GM19025 (cell line): ENCODE measurements around the gene MTMR12.
A peak's percentile ranks its signal among the peaks of the same experiment; 100 is the strongest.
"Not testable (repeated sequence)": the region's sequence is repeated elsewhere in the genome, so short reads cannot be mapped to it uniquely, and the experiment has no call there.

Source experiments
- ATAC-seq: cut with Tn5 transposase; IDR thresholded peaks from one replicate; pipeline ENCODE4 v1.9.1; 2021; ENCODE audit warnings: mild to moderate bottlenecking, low read depth, moderate library complexity; ENCODE audit not compliant: unreplicated experiment

MTMR12 gene

DNA sequence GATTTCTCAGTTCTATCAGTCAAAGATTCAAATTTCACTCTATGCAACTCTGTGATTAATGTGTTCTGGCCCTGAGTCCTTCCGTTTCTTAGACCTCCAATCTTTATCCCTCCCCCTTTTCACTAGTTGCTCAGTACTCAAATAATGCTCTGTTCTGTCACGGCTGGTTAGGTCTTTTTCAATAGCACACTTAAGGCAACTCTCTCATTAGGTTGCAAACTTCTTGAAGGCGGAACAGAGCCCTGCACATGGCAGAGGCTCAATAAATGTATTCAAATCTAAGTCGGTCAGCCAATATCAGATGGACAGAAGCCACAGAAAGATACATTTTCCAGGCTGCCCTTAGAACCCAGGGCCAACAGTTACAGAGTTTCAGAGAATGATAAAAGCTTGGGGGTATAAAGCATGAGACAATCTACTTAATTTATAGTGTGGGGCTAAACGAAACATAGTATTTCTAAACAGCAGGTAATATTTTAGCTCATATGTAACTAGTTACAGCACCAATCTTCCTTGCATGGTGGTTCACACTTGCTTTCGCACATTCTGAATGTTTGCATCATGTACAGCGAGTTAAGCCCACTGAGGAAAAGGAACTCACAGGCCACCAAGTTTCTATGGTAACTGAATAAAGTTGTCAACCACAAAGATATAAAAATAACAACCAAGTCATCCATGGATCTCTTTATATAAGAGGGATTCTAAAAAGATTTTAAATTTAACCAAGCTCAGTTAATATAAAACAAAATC lies 71.5 kb downstream of the MTMR12 start:
- ATAC-seq = no peak

DNA sequence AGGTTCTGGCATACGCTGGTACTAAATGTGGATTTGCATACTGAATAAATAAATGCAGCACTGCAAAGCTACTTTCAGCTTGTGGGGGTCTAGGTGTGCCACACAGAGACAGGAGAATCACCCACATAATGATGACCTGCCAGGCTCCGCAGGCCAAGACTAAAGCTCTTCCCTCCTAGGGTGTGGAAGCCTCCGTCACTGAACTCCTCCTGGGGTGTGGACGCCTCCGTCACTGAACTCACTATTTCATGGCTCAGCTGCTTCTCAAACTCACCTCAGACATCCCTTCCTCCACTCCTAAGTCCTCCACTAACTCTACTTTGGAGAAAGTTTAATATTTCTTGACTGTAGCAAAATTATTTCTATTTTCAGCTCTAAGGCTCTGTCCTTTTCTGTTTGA lies 73.4 kb downstream of the MTMR12 start:
- no peak for ATAC-seq

DNA sequence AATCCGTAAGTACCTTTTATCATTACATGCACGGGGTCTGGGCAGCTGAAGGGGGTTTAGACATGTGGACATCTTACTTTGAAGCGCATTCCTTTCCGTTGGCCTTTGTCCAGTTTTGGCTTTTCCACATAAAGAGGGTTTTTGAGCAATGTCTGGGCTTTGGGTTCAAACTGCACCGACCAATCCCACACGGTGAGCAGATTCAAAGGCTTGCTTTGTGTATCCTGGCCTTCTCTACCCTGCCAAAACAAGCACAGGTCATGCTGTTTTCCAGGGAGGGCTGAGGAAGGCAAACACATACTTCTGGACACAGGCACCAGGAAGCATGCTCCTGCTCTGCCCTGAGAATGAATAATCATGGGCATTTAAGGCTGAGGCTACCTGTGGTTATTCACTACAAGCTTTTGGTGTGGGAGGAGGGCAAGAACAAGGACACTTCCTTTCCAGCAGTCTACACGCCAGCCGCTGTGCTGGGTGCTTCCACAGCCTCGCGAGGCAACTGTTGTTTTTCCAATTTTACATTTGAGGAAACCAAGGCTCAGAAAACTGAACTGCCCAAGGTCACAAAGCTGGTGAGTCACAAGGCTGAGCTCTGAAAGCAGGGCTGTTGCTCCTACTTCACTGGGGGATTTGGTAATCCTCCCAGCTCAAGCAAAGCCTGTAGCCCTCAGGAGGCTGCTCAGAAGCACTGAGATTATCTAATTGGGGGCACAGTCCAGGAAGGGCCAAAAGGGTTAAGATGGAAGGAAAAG lies 78.9 kb downstream of the MTMR12 start:
- no peak for ATAC-seq

DNA sequence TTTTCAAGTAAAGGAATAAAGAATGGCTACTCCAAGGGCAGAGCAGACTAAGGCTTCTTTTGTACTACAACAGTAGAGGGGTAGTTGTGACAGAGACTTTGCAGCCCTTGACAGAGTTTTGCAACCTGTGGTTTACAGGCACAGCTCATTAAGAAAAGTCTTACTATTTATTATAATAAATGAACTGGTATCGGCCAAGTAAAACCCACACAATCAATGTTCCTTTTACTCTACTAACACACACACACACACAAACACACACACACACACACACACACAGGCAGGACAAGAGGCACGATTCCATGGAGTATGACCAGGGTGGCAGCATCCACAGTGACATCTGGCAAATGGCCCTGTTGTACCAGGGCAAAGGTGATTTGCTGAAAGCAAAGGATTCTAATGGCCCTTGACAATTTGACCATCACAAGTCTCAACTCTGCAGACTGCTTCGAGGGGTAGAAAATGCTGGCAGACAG lies 79.5 kb downstream of the MTMR12 start:
- ATAC-seq = no peak

DNA sequence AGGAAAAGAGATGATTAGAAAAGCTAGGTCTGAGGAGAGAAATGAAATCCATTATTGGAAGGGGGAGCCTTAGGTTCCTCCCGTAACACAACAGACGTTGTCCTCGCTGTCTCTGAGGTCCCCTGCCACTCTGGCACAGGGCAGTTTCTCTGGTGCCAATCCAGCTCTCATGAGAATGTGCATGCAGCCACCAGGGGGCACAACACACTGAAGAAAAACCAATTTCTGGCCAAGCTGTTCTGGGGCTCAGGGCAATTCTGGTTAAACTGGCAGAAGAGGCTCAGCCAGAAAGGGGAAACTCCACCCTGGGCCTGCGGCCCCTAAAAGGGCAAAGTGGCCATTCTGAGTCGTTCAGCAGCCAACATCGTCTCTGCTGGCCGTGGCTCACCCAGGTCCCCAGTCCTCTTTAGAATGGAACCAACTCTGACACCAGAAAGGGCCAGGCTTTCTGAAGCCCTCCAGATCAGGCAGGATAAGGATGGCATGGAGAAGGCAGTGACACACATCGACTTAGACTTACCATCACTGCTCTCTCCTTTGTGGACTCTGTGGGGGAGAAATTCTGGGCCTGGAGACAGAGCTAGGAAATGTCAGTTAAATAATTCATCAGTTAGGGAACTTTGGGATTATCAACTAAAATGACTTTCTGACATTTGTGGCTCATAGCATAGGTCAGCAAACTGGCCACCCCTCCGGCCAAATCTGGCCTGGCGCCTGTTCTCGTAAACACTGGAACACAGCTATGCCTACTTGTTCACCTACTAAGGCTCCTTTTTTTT lies 80.1 kb downstream of the MTMR12 start:
- ATAC-seq = peak; percentile 76

- no peak for ATAC-seq
Observed at GRCh38 chr5:32231929-32232328, 80.8 kb downstream of the MTMR12 start.

GRCh38 chr5:32231241-32231640 lies 81.5 kb downstream of the MTMR12 start:
- ATAC-seq = no peak

- no peak for ATAC-seq
Observed at GRCh38 chr5:32230356-32231099, 82.2 kb downstream of the MTMR12 start.

GRCh38 chr5:32229586-32229985 lies 83.2 kb downstream of the MTMR12 start:
- ATAC-seq = no peak

- ATAC-seq = no peak
Observed at GRCh38 chr5:32228816-32229215, 83.9 kb downstream of the MTMR12 start.

DNA sequence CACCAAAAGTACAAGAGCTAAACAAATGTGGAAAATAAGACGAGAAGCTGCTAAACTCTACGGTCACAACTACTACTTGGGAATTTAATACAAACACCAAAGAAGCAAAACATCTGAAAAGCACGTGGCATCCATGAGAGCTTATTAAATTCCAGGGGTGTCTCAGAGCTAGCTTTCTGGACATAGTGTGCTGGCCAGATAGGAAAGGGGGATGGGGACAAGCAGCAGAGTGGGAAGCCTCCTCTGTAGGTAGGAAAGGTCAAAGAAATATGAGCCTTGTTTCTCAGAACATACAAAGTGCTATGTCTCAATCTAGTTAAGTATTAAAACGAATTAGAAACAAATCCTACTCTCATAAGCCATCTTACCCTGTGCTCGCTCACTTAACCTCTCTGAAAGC lies 87.3 kb downstream of the MTMR12 start:
- no peak for ATAC-seq

GRCh38 chr5:32223972-32224609 lies 88.6 kb downstream of the MTMR12 start:
- ATAC-seq = no peak

DNA sequence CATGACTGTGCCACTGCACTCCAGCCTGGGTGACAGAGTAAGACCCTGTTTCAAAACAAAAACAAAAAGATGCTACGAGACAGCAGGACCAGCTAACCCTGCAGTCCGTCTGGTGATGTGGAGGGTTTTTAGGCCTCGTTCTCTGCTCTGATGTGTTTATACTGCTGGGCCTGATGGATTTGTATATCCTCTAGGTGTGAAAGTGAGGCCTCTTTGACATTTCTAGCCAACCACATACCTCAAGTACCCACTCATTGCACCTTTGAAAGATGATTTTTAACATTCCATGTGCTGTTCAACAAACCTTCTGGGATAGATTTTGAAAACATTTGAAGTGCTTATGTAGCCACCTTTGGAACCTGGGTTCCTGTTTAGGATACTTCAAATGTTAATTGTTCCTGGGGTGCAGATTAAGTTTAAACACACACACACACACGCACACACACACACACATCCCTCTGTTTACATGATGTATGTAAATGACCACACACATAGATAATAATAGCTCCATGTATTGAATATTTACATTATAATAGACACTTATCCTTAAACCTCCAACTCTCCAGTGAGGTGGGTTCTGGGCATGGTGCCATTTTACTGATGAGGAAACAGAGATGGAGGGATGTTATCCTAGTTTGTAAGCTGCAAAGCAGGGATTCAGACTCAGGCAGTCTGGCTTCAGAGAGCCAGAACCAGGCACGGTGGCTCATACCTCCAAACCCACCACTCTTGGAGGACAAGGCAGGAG lies 89.8 kb downstream of the MTMR12 start:
- no peak for ATAC-seq

GRCh38 chr5:32217886-32218396 lies 94.8 kb downstream of the MTMR12 start:
- ATAC-seq = no peak

DNA sequence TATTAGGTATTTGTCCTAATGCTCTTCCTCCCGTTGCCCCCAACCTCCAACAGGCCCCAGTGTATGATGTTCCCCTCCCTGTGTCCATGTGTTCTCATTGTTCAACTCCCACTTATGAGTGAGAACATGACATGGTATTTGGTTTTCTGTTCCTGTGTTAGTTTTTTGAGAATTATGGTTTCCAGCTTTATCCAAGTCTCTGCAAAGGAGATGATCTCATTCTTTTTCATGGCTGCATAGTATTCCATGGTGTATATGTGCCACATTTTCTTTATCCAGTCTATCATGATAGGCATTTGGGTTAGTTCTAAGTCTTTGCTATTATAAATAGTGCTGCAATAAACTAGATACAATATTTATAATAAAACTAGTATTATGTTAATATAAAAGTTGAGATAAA lies 98.4 kb downstream of the MTMR12 start:
- not testable (repeated sequence) for ATAC-seq

DNA sequence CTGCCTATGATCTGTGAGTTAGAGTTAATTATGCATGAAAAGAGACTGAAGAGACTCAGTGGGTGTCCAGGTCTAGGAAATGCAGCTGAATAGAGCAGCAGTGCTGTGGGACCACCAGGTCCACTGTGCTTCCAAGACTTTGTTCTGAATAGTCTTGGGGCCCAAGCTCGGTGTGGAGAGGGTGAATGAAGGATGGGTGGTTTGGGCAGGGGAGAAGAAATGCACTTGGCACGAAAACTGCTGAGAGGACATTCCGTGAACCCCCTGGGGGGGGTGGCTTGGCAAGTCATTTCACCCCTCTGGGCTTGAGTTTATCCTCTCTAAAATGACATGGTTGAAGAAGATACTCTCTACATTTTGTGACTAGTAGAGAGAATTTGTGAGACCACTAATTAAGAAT lies 102.6 kb downstream of the MTMR12 start:
- no peak for ATAC-seq

GRCh38 chr5:32208837-32209236 lies 103.9 kb downstream of the MTMR12 start:
- ATAC-seq = not testable (repeated sequence)

DNA sequence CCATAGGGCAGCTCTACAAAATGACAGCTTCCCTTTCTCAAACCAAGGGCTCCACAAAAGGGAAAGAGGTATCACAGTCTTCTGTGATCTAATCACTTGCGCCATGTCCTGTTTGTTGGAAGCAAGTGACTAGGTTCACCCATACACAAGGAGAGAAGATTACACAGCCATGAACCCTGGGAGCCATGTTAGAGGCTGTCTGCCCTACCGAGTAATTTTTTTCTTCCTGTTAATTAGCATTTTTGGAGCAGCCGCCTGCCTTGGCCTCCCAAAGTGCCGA lies 105.4 kb downstream of the MTMR12 start:
- no peak for ATAC-seq
